Cardiac muscle cell (in vitro differentiated cells and primary cell): Measurements from ENCODE around the gene NWD2. TPM values are rescaled to one million over a fixed set of nuclear protein-coding genes. Genes with fewer than 3 reads are reported as not detected.

ENCODE experiments used
- DNase-seq, 2 donors: peaks; one replicate each; pipeline versions ENCODE4 v3.0.0 to v3.0.0-alpha.2; 2010 to 2017; ENCODE audit warnings: low read depth in 1 of 2, low spot score in 1 of 2
- H3K27ac ChIP-seq: fragments of 200-600 bp; sonication (generic); 2 replicates; pipeline ENCODE4 v1.5.1; 2016
- H3K27me3 ChIP-seq: fragments of 200-600 bp; sonication (generic); 2 replicates; pipeline ENCODE4 v1.6.0; 2016; ENCODE audit warnings: control low read depth
- H3K36me3 ChIP-seq: fragments of 200-600 bp; sonication (generic); 2 replicates; pipeline ENCODE4 v1.5.1; 2016; ENCODE audit warnings: control low read depth
- H3K4me1 ChIP-seq: fragments of 200-600 bp; sonication (generic); 2 replicates; pipeline ENCODE4 v1.8.1; 2017; ENCODE audit warnings: low read depth, mild to moderate bottlenecking, mixed run types
- H3K4me3 ChIP-seq: fragments of 200-600 bp; sonication (generic); 2 replicates; pipeline ENCODE4 v1.5.1; 2016; ENCODE audit warnings: mild to moderate bottlenecking
- H3K9me3 ChIP-seq: fragments of 200-600 bp; sonication (generic); 2 replicates; pipeline ENCODE4 v1.5.1; 2017; ENCODE audit warnings: low read depth, mild to moderate bottlenecking, control low read depth
- polyA plus RNA-seq: library from polyadenylated mRNA; unstranded; fragments of >200 nt; fragmentation: Nextera tagmentation; extraction: Ambion mirVana; gene quantifications from 2 replicates; pipeline ENCODE4 v1.2.1, GENCODE V29; 2016
- total RNA-seq: library from RNA; depleted of rRNA; stranded (reverse); fragments of >200 nt; gene quantifications from 2 replicates; pipeline ENCODE4 v1.2.3, GENCODE V29; 2016
- TF ChIP-seq, protein P1 (sequence below): IDR thresholded peaks from 2 replicates; pipeline ENCODE4 v1.5.1; 2012; ENCODE audit warnings: low read depth, mild to moderate bottlenecking, low read length

Gene NWD2
- total and polyA plus RNA-seq, 2 experiments from 2014 or later = 0.06 TPM; not detected in 1

DNA sequence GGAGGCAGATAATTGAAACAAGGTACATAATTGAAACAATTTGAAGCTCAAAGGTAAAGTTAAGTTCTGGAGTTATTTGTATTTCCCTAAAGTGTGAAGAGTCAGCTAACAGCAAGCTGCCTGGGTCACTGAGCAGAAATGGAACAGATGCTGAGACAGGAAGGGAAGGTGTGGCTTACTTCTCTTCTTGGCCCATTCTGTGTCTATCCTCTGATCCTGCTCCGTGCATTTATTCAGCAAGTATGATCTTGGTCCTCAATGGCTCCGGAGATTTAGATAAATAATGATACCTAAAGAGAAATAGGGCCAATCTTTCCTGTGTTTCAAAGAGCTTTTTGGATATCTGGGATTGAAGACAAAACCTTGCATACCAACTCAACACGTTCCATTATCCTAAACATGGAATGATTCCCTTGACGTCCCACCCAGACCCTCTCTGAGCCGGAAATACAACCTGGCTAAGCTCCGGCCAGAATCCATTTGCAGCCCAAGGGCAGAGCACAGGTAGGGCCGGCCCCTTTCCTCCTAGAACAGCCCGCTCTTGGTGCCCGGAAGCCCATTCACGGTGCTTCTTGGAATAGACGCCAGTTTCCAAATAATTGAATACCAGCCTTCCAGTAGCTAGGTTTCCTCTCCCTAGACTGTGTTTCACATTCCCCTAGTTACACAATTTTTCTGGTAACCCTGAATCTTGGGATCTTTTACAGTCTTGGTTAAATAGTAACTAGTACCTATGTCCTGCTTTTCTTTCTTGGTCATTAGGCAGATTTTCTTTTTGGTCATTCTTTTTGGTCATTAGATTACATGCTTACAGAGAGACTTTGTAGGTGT lies 211.0 kb downstream of the NWD2 start:
- TF ChIP-seq, protein P1, sequence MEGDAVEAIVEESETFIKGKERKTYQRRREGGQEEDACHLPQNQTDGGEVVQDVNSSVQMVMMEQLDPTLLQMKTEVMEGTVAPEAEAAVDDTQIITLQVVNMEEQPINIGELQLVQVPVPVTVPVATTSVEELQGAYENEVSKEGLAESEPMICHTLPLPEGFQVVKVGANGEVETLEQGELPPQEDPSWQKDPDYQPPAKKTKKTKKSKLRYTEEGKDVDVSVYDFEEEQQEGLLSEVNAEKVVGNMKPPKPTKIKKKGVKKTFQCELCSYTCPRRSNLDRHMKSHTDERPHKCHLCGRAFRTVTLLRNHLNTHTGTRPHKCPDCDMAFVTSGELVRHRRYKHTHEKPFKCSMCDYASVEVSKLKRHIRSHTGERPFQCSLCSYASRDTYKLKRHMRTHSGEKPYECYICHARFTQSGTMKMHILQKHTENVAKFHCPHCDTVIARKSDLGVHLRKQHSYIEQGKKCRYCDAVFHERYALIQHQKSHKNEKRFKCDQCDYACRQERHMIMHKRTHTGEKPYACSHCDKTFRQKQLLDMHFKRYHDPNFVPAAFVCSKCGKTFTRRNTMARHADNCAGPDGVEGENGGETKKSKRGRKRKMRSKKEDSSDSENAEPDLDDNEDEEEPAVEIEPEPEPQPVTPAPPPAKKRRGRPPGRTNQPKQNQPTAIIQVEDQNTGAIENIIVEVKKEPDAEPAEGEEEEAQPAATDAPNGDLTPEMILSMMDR = no peak
- no peak overlapping the region for H3K27ac ChIP-seq
- no peak overlapping the region for H3K4me3 ChIP-seq
- H3K4me1 ChIP-seq = peaks cover 5% of the 10 kb centered on the region
- H3K9me3 ChIP-seq = no peaks in the 10 kb centered on the region
- DNase-seq = no peak
- H3K27me3 ChIP-seq = peaks cover 67% of the 10 kb centered on the region
- no peaks in the 10 kb centered on the region for H3K36me3 ChIP-seq

DNA sequence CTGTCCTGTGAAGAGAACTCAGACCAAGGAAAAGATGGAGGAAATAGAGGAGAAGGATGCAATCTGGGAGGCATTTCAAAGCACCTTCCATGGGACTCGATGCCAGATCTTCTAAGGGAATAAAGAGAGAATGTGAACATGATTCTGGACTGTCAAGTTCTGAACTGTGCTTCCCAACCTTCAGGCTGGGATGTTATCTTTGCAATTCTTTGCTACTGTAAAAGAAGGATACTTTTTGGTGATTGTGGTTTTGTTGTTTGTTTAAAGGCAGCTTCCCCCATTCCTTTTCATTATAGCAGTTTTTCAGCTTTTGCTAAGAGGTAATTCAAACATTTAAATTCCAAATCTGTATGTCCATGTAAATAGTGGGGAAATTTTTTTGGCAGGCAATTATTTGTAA lies 217.3 kb downstream of the NWD2 start:
- no peak overlapping the region for H3K4me3 ChIP-seq
- DNase-seq = no peak
- TF ChIP-seq, protein P1 = no peak
- no peaks in the 10 kb centered on the region for H3K4me1 ChIP-seq
- peaks cover 16% of the 10 kb centered on the region for H3K27me3 ChIP-seq
- H3K9me3 ChIP-seq = no peaks in the 10 kb centered on the region
- H3K36me3 ChIP-seq = no peaks in the 10 kb centered on the region
- H3K27ac ChIP-seq = no peak overlapping the region

DNA sequence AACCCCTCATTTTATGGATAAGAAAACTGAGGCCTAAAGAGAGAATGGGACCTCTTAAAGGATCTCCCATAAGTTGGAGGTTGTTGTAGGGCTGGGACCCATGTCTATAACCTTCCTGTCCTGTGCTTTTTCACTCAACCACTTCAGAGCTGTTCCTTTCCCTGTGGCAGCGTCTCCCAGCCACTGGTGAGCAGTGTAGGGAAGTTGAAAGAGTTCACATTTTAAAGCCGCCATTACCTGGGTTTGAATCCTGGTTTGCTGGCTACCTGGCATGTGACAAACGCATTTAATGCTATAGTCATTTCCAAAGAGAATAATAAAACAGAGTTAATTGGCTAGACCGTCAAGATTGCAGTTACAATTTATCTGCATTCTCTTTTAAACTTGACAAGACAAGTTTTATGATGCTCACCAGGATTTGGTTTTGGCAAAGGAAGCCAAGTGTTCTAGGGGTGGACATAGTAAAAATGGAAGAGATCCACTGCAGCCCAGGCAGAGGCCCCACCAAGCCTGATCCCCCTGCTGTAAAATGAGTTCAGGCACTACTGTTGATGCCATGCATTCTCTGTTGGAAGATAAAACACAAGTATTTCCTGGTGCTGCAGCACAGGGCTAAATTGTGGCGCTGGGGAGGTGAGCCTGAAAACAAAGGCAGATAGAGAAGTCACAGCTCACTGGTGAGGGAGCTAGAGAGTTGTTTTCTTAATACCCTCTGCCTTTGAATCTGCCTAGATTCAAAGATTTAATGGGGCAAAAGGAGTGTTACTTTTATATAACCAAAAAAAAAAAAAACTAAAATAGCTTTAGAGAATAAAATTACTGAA lies 218.7 kb downstream of the NWD2 start:
- DNase-seq = no peak
- no peak overlapping the region for H3K4me3 ChIP-seq
- peaks cover 1% of the 10 kb centered on the region for H3K27me3 ChIP-seq
- no peaks in the 10 kb centered on the region for H3K9me3 ChIP-seq
- TF ChIP-seq, protein P1 = no peak
- no peak overlapping the region for H3K27ac ChIP-seq
- no peaks in the 10 kb centered on the region for H3K36me3 ChIP-seq
- no peaks in the 10 kb centered on the region for H3K4me1 ChIP-seq

DNA sequence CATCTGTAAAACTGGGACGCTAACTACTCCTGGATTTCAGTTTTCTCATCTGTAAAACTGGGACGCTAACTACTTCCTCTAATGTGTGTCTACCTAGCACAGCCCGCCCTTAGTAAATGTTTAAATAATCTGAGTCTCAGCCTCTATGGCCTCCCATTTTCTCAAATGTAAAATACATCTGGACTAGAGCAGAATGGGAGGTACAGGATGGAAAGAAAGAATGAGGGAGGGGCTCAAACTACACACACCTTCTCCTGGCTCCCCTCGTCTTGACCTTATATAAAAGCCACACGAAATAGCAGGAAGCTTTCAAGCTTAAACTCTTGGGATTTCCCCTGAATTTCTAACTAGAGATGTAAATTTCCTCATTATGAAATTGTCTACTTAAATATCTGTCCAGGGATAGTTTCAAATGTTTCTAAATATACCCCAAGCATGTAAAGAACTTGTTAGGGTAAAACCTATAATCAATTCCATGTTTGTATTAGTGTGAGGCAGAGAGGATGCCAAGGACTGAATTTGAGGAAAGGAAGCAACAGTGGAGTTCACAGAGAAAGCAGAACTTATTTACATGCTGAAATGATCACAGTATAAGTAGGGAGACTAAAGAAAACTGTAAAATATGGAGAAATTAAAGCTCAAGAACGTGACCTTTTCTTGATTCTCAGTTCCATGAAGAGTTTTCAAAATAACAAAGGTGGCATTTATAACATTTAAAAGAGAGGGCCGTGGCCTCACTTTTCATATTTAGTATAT lies 220.0 kb downstream of the NWD2 start:
- DNase-seq = no peak
- Histone ChIP-seq H3K4me3 (no peak overlapping the region), H3K27me3 (no peaks in the 10 kb centered on the region), H3K36me3 (no peaks in the 10 kb centered on the region), H3K27ac (no peak overlapping the region), H3K4me1 (no peaks in the 10 kb centered on the region), H3K9me3 (no peaks in the 10 kb centered on the region)
- TF ChIP-seq, protein P1 = no peak

DNA sequence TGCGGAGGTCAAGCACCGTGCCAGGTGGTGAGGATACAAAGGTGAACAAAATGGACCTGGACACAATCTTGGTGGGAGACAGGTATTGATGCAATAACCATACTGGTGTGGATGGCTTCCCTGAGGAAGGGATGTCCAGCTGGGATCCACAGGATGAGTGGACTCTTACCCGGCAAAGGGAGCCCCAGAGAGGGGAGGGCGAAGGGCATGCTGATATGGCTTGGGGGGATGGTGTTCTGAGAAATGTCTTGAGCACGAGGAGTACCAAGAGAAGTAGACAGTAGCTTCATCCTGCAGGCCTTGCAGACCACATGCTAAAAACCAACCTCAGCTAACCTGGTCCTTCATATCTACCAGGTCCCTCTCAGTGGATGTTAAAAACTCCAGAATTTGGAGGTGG lies 220.8 kb downstream of the NWD2 start:
- Histone ChIP-seq H3K27me3 (no peaks in the 10 kb centered on the region), H3K4me1 (no peaks in the 10 kb centered on the region), H3K36me3 (no peaks in the 10 kb centered on the region), H3K4me3 (no peak overlapping the region), H3K27ac (no peak overlapping the region), H3K9me3 (no peaks in the 10 kb centered on the region)
- TF ChIP-seq, protein P1 = no peak
- no peak for DNase-seq
